Esophagus muscularis mucosa (tissue), 2 donors: ENCODE results near the gene SGPP2.

Source experiments
- POLR2A ChIP-seq: fragments of 450-650 bp; IDR thresholded peaks from one replicate; pipeline ENCODE4 v1.6.1; 2017; ENCODE audit warnings: antibody characterized with exemption, moderate library complexity, mild to moderate bottlenecking, low read depth
- POLR2AphosphoS5 ChIP-seq, 2 donors: sonication (generic); formaldehyde crosslinking; IDR thresholded peaks; one replicate each; pipeline ENCODE4 v1.6.1; 2017; ENCODE audit warnings: antibody characterized with exemption in 2 of 2

- TF ChIP-seq POLR2AphosphoS5 (IDR thresholded peaks at IDR 0.05), result no peak
- no peak for TF ChIP-seq POLR2A
These were observed 182.0 kb downstream of the SGPP2 start for GRCh38 chr2:222606306-222606705.
